K562 treated with DMSO at 1 percent for 12 hours (cell line): ENCODE data around the gene ZSCAN26. TPM values are rescaled to one million over a fixed set of nuclear protein-coding genes. Genes with fewer than 3 reads are reported as not detected.

Experiments used
- total RNA-seq: library from RNA; unstranded; fragments of 300-600 nt; gene quantifications from 2 replicates; pipeline ENCODE4 v1.2.3, GENCODE V29; 2022; ENCODE audit not compliant: insufficient read depth

ZSCAN26 gene
- total RNA-seq = 4.7 and 7.2 TPM in 2 replicates

GRCh38 chr6:28266962-28267694, at the start of gene ZSCAN26:
ZSCAN26 (plus strand) TSS chr6:28267143; CDS start chr6:28271920, 4,777 bp downstream.

DNA sequence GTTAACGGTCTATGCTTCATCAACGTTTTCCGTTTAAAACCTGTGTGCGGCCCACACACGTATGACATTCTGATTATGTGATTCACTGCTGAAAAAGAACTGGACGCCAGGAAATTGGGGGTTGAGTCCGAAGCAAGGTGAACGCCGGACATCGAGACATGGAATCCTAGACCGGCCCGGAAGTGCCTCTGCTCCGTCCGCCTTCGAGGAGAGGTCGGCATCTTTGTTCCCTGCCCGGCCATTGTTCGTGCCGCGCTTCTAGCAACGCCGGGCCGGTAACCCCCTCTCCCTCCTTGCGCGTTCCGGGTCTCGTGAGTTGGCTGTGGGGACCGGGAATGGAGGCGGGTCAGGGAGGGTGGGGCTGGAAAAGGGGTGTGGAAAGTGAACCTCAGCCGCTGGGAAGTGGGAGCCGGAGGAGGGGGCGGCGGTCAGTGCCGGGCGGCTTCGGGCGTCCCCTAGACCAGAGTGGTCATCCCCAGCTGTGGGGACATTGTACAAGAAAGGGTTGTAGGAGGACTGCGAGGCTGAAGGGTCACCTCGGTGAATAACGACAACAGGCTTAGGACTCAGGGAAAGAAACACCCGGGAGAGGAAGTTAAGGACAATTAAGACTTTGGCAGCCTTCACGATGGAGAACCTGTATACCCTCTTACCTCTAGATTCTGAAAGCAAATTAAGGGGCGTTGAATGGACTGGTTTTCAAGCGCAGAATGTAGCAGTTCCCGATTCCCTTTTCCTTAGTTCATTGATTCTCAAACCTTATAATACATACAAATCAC, 41.7 kb upstream of the ZSCAN26 start, which contains the start of gene ZSCAN9:
Gene ZSCAN9 (plus strand): TSS at position 220 of the 779 bp plus-strand sequence. CDS start 1,810 bp downstream, outside the sequence.

DNA sequence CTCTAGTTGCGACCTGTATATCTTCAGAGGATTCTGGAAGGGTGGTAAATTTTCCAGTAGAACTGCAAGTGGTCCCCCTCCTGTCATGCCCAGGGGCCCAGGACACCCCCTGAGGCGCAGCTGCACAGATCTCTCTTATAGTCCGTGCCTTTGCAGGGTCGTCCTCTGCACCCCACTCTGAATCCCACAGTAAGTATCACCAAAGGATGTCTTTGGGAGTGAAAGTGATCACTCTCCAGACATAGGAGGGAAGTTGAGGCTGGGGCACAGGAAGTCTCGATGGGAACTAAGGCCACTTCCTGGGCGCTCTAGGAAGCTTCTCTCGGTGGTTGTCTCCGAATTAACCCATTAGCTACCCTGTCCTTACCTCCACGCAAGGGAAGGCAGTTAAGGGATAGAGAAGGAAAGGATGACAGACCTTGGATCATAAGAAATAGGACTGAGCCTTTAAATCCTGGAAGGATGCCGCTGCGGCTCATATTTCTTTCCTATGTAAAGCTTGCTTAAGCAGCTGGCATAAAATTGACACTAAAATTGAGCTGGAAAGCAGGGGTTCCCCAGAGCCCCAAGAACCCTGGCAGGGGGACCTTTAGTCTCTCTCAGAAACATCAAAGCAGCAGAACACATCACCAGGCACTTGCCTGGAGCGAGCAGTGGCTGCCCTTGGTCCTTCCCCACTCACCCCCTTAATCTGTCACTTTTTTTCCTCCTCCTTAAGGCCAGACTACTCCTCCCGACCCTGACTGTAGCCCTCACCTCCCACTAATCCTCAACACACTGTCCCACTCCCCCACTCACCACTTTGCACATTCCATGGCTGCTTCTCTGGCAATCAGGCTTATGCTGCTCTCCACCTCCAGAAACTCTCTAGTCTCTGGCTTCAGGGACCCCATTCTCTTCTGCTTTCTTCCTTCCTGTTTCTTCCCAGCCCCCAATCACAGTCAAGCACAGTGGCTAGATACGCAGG, 14.7 kb upstream of the ZSCAN26 start, which contains the start of gene ZKSCAN4:
Gene ZKSCAN4 (minus strand): TSS at position 261 of the 967 bp plus-strand sequence. CDS start 289 bp downstream, outside the sequence.

GRCh38 chr6:28258877-28259777, 7.8 kb upstream of the ZSCAN26 start, which contains the start of gene NKAPL:
NKAPL (plus strand) TSS chr6:28259297; CDS start chr6:28259372, 75 bp downstream.

DNA sequence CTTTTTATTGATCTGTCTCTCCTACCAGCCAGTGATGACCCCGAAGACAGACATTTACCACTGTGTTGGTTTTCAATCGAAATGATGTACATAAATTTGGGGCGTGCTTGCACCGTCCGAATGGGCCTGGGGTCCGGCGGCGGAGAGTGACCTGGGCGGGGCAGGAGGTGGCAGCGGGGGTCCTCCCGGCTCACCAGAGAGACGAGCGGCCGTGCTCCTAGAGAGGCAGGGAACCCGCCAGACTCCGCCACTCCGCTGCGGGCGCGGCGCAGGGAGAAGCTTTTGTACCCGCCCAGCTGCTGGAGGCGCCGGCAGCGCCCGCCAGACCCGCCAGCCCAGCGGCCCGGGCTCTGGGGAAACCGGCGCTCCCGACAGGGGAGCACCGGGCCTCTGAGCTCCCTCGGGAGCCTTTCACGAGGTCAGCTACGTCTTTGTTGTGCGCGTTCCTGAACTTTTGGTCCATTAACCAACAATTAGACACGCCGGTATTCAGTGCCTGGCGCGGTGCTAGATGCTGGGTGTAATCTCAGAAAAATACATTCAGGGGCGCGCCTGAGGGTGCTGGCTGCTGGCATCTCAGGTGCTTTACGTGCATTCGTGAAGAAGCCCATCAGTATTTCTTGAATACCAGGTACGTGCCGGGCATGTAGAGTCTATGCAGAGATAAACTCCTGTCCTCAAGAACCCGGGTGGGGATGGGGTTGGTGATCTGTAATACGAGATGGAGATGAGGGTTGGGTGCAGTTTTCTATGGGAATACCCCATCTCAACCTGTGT, 14.5 kb downstream of the ZSCAN26 start, which contains the start of gene PGBD1:
Gene PGBD1 (plus strand): TSS at position 285 of the 777 bp plus-strand sequence. CDS start 2,242 bp downstream, outside the sequence.

Other genes with a start within 250 kb of the ZSCAN26 start
- gene ZNF165, start 186.6 kb upstream of the ZSCAN26 start, total RNA-seq = 3.2 and 4.5 TPM in 2 replicates
- not detected in 2 replicates for gene ZSCAN16, start 142.5 kb upstream of the ZSCAN26 start, total RNA-seq
- 3.5 and 28.3 TPM in 2 replicates for gene ZKSCAN8, start 125.3 kb upstream of the ZSCAN26 start, total RNA-seq
- gene ZSCAN9, start 41.9 kb upstream of the ZSCAN26 start, total RNA-seq = 13.6 and 25.6 TPM in 2 replicates
- gene ZKSCAN4, start 14.9 kb upstream of the ZSCAN26 start, total RNA-seq = 6.5 and 9.5 TPM in 2 replicates
- not detected in 2 replicates for gene NKAPL, start 7.8 kb upstream of the ZSCAN26 start, total RNA-seq
- 7.6 and 14.5 TPM in 2 replicates for gene PGBD1, start 14.4 kb downstream of the ZSCAN26 start, total RNA-seq
- gene ZSCAN31, start 69.0 kb downstream of the ZSCAN26 start, total RNA-seq = 2.8 and 10.9 TPM in 2 replicates
- gene ZKSCAN3, start 82.8 kb downstream of the ZSCAN26 start, total RNA-seq = 3.3 and 8.7 TPM in 2 replicates
- gene ZSCAN12, start 132.6 kb downstream of the ZSCAN26 start, total RNA-seq = 2.5 and 7.8 TPM in 2 replicates
- gene ZSCAN23, start 176.3 kb downstream of the ZSCAN26 start, total RNA-seq = not detected in 2 replicates
- gene GPX6, start 248.7 kb downstream of the ZSCAN26 start, total RNA-seq = not detected in 2 replicates